Parietal lobe (tissue), 2 donors: ENCODE results near the gene TPTE. TPM values are rescaled to one million over a fixed set of nuclear protein-coding genes. Genes with fewer than 3 reads are reported as not detected.

Experiments used
- small RNA-seq: library from RNA; depleted of rRNA; stranded (forward); fragments of <200 nt; gene quantifications from one replicate; pipeline ENCODE3, GENCODE V24; 2014; ENCODE audit warnings: low replicate concordance
- total RNA-seq: library from RNA; depleted of rRNA; stranded (reverse); fragments of >200 nt; gene quantifications from one replicate; pipeline ENCODE4 v1.2.3, GENCODE V29; 2014

TPTE gene
- not detected for total RNA-seq

DNA sequence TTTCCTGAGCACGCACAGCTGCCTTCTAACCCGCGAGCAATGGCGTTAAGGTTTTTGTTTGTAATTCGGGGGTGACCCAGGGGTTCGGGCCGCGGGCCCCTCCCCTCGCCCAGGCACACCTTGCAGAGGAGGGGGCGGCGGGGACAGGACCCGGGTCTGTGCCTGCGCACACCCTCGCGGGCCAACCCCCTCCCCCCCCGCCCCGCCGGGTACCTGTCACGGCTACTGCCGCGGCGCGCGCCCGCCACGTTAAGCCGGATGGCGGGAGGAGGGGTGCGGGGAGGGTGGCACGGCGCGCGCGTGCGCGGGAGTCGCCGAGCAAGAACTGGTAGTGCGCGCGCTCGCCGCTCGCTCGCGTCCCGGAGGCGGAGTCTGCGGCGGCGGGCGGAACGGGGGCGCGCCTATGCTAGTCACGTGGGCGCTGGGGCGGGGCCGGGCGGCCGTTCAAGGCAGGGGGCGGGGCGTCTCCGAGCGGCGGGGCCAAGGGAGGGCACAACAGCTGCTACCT lies at the start of gene TPTE:
TSS of gene TPTE (plus strand) at position 493 of the 508 bp plus-strand sequence. CDS start 17,141 bp downstream, outside the sequence.

Small RNA genes lying within 50 kb of the gene (small RNA-seq; reads per million reads assigned to genes)
- gene CYCSP41: not detected
